GM19043 (cell line): ENCODE results near the gene IQCC.
A peak's percentile ranks its signal among the peaks of the same experiment; 100 is the strongest.
"Not testable (repeated sequence)": the region's sequence is repeated elsewhere in the genome, so short reads cannot be mapped to it uniquely, and the experiment has no call there.

Experiments used
- ATAC-seq: cut with Tn5 transposase; IDR thresholded peaks from one replicate; pipeline ENCODE4 v1.9.1; 2021; ENCODE audit warnings: low read depth; ENCODE audit not compliant: unreplicated experiment

IQCC gene

DNA sequence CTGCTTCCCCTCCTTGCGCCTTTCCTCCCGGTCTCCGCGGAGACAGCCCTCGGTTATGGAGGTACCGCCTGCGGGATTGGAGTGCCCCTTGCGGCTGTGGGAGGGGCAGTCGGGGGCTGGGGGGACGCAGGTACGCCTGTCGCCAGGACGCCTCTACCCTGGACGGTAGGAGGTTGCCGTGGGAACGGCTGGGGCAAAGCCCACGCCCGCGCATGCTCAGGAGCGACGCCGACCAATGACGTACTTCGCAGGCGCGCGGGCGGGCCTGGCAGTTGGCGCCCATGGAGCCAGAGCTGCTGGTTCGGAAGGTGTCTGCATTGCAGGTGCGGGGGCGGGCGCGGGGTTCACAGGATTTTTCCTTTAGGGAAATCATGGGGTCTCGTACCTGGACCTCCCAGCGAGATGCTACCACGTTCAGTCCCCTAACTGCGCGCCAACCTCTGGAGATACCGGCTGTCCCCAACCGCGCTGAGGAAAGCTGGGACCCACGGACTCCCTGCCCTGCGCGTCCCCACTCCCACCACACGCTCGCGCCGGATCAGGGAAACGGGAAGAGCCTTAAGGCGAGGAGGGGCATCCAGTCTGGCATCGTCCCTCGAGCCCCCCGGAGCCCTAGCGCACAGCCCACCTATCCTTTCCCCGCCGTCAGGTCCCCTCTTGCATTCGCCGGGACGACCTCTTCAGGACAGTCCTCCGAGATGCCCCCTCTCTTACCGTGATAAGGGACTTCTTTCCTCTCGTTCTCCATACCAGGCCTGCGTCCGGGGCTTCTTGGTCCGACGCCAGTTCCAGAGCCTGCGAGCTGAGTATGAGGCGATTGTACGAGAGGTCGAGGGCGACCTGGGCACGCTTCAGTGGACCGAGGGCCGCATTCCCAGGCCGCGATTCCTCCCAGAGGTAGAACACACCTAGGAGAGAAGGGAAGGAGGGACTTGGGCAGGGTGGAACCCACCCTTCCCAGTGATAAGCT lies at the start of gene IQCC:
Gene IQCC, plus strand, starts transcription at position 271 of the 970 bp plus-strand sequence. Its CDS starts 11 bp downstream, at position 282.
- peak; percentile 43 for ATAC-seq

DNA sequence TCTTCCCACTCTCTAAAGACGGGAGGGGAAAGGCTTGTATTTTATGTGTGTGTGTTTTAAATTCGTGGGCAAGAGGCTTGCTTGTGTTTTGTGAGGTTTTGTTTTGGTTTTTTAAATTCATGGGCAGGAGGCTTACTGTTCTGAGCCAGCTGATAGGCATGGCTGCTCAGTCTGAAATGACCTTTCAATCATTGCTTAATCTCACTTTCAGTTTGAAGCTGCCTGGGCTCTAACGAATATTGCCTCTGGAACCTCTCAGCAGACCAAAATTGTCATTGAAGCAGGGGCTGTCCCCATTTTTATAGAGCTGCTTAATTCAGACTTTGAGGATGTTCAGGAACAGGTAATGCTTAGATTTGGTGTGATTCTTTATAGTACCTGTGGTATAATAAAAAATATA lies 46.3 kb upstream of the IQCC start:
- ATAC-seq = no peak

- no peak for ATAC-seq
Observed at GRCh38 chr1:32163405-32163804, 42.1 kb upstream of the IQCC start.

- not testable (repeated sequence) for ATAC-seq
Observed at GRCh38 chr1:32165633-32166032, 39.8 kb upstream of the IQCC start.

DNA sequence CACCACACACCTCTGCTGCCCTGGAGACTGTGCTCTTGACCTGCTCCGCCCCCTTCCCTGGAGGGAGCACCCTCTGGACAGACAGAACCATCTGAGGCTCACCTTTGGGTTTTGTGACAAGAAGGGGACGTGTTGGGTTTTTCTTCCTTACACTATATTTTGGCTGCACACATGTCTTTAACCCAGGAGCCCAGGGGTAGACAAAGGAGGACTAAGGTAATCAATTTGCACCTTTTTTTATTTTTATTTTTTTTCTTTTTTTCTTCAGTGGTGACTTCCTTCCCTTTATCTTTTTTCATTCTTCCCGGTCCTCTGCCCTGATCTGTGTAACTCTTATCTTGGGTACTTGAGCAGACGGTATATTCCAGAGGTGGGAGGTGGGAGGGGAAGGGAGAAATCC lies 34.5 kb upstream of the IQCC start:
- no peak for ATAC-seq

GRCh38 chr1:32172621-32173245 lies 32.7 kb upstream of the IQCC start:
- no peak for ATAC-seq

- ATAC-seq = no peak
Observed at GRCh38 chr1:32178380-32179192, 26.9 kb upstream of the IQCC start.

DNA sequence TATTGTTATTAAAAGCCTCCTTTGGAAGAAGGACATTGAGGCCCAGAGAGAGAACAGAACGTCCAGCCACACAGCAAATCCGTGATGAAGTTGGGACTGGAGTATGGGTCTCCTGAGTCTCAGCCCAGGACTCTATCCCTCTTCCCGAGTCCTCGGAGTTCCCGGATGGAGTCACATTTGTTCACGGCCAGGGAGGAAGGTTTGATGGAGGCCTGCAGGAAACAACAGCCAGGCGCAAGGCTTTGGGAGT lies 26.4 kb upstream of the IQCC start:
- ATAC-seq = no peak

- ATAC-seq = peak; percentile 90
Observed at GRCh38 chr1:32179443-32180185, 25.9 kb upstream of the IQCC start, which contains the start of gene TXLNA. Gene TXLNA, plus strand, starts transcription at chr1:32179675. Its CDS starts 671 bp downstream, at chr1:32180346.

DNA sequence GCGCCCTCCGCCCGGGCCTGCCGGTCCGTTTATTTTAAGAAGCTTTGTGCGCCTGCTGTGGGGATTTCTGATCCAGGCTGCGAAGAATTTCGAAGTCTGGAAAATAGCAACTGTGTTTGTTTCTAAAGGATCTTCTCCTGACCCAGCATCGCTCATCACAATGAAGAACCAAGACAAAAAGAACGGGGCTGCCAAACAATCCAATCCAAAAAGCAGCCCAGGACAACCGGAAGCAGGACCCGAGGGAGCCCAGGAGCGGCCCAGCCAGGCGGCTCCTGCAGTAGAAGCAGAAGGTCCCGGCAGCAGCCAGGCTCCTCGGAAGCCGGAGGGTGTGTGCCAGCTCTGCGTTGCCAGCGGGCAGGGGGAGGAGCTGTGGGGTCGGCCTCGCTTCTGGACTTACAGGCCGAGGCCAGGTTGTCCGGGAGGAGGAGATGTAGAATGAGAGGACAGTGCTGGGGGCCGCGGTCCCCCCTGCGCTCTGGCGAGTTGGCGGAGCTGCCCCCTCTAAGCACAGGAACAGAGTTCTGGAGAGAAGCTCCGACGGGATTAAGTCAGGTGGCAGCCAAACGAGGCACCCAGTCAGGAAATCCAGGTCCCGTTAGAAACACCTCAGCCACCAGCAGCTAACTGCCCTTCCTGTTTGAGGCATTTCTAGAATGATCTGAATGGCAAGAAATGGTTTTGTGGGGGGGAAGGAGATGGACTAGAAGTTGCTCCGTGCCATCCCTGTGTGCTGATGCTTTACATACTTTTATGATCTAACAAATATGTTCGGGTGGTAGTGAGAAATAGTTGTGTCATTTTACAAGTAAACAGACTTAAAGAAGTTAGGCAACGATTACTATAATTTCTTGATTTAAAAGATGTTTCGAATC lies 25.0 kb upstream of the IQCC start:
- ATAC-seq = no peak

DNA sequence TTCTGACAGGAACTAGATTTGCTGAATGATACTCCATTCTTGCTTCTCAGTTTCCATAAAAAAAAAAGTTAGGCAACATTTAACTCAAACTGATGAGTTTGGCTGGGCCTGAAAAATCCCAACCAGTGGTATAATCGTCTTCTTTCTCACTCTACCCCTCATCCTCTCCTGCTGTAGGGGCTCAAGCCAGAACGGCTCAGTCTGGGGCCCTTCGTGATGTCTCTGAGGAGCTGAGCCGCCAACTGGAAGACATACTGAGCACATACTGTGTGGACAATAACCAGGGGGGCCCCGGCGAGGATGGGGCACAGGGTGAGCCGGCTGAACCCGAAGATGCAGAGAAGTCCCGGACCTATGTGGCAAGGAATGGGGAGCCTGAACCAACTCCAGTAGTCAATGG lies 24.4 kb upstream of the IQCC start:
- ATAC-seq = no peak

GRCh38 chr1:32181563-32181962 lies 23.9 kb upstream of the IQCC start:
- no peak for ATAC-seq

DNA sequence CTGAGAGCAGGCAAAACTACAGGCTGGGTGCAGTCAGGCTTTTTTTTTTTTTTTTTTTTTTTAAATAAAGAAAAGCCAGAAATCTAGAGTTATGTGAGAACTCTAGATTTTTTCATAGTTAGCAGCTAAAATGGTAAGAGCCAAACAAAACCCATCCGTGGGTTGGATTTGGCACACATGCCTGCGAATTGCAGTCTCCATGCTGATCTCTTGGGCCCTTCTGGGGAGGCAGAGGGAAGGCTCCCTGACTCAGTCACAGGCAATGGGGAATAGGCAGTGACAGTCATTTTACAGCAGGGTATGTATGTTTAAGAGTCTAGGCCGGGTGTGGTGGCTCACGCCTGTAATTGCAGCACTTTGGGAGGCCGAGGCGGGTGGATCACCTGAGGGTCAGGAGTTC lies 23.4 kb upstream of the IQCC start:
- ATAC-seq = no peak

DNA sequence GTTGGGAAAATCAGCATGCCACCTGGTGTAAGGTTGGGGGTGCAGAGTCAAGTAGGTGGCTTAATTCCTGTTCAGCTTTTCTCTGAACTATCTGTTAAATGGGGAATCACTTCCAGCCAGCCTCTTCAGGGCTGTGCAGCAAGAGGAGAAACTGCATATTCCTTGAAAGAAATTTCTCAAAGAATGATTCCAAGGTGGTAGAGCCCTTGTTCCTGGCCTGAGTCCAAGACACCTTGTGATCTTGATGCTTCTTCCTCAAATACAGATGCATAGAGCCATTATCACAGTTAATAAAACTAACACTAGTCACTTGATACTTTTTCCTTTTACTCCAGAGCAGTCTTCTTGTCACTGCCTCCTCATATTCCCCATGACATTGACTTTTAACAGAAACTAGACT lies 20.8 kb upstream of the IQCC start:
- no peak for ATAC-seq

DNA sequence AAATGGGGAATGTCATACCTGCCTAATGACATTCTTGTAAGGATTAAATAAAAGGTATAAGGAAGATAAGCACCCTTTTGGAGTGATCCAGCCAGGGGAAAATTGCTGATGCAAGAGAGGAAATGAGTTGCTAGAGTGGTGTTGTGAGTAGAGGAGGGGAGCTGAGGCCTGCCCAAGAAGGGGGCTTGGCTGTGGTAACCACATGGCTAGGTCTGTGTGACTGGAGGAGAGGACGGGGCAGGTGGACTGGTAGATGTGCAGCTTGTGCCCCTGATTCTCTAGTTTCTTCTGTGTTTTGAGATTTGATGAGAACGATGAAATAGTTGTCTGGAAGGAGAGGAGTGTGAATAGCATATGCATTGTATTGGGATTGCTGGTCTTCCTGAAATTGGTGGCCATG lies 19.4 kb upstream of the IQCC start:
- ATAC-seq = no peak

- no peak for ATAC-seq
Observed at GRCh38 chr1:32186491-32186890, 19.0 kb upstream of the IQCC start.

DNA sequence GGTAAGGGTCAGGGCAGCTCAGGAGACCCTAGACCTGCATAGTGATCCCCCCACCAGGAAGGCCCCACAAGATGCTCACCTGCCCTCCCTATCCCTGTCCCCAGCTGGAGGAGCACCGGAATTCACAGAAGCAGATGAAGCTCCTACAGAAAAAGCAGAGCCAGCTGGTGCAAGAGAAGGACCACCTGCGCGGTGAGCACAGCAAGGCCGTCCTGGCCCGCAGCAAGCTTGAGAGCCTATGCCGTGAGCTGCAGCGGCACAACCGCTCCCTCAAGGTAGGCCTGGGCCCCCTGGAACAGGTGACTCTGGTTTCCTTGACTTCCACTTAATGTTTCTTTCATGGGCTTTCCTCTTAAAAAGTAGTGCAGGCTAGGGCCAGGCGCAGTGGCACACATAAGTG lies 17.6 kb upstream of the IQCC start:
- no peak for ATAC-seq

DNA sequence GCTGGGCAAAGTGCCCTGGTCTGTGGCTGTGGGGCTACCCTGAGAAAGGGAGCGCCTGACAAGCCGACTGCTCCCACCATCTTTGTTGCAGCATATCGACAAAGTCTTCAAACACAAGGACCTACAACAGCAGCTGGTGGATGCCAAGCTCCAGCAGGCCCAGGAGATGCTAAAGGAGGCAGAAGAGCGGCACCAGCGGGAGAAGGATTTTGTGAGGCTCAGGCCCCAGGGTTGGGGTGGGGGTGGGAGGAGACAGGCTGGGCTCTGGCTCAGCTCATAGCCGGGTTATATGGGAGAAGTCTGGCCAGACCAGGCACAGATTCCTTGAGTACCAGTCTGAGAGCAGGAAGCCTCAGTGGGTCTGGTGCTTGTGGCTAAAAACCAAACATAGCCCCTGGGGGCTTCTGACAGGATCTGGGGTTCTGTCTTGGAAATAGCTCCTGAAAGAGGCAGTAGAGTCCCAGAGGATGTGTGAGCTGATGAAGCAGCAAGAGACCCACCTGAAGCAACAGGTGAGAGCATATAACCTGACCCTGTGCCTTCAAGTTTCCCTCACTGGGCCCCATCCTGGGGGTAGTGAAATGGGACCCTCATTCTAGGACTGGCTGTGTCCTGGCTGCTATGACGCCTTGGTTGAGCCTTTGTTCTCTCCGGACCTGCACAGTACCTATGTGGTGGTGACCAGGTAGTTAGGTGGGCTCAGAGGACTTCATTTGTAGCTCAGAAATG lies 13.1 kb upstream of the IQCC start:
- ATAC-seq = no peak

GRCh38 chr1:32194984-32195383 lies 10.5 kb upstream of the IQCC start:
- ATAC-seq = no peak
